Activated gamma-delta T cell treated with Interleukin-2 at 50 U/mL for 16 hours (primary cell): ENCODE measurements around the gene RGS11.

Source experiments
- DNase-seq: peaks from one replicate; pipeline ENCODE4 v3.0.0-alpha.2; 2020

RGS11 gene

GRCh38 chr16:296276-296675 lies 20.5 kb upstream of the RGS11 start:
- no peak for DNase-seq

GRCh38 chr16:293043-293775 lies 17.5 kb upstream of the RGS11 start:
- DNase-seq = no peak

GRCh38 chr16:291539-291938 lies 15.8 kb upstream of the RGS11 start:
- no peak for DNase-seq

- no peak for DNase-seq
Observed at GRCh38 chr16:290681-291405, 15.1 kb upstream of the RGS11 start.

GRCh38 chr16:290015-290680 lies 14.4 kb upstream of the RGS11 start:
- no peak for DNase-seq

- no peak for DNase-seq
Observed at GRCh38 chr16:289395-289997, 13.8 kb upstream of the RGS11 start.

GRCh38 chr16:287981-288920 lies 12.5 kb upstream of the RGS11 start:
- no peak for DNase-seq

GRCh38 chr16:287298-287811 lies 11.6 kb upstream of the RGS11 start:
- no peak for DNase-seq

GRCh38 chr16:286491-287297 lies 10.9 kb upstream of the RGS11 start:
- no peak for DNase-seq

- no peak for DNase-seq
Observed at GRCh38 chr16:285146-286055, 9.7 kb upstream of the RGS11 start.

GRCh38 chr16:284204-285120 lies 8.7 kb upstream of the RGS11 start:
- no peak for DNase-seq

GRCh38 chr16:283033-283805 lies 7.5 kb upstream of the RGS11 start, which contains the start of gene PDIA2:
PDIA2 (plus strand) TSS chr16:283164; CDS start chr16:283170, 6 bp downstream.
- DNase-seq = no peak

GRCh38 chr16:282491-282890 lies 6.7 kb upstream of the RGS11 start:
- no peak for DNase-seq

GRCh38 chr16:281660-282255 lies 6.0 kb upstream of the RGS11 start:
- no peak for DNase-seq

- no peak for DNase-seq
Observed at GRCh38 chr16:280991-281659, 5.4 kb upstream of the RGS11 start.

GRCh38 chr16:280552-280951 lies 4.8 kb upstream of the RGS11 start, which contains the start of gene ARHGDIG:
ARHGDIG (plus strand) TSS chr16:280591; CDS start chr16:280681, 90 bp downstream.
- DNase-seq = no peak

GRCh38 chr16:280005-280460 lies 4.3 kb upstream of the RGS11 start:
- no peak for DNase-seq
